K562 (cell line): ENCODE data around the gene KPNA4. TPM values are rescaled to one million over a fixed set of nuclear protein-coding genes. Genes with fewer than 3 reads are reported as not detected.

Source experiments
- ATAC-seq: fragments of 200-7000 bp; cut with Tn5 transposase; 3 replicates; pipeline ENCODE4 v1.9.1; 2020; ENCODE audit warnings: moderate library complexity
- BruUV-seq: library from RNA; stranded (reverse); fragments of 400-500 nt; replicated peaks from 2 replicates; lab custom pipeline; 2021; lab: Mats Ljungman, UMichigan
- CTCF ChIA-PET: fragments of 300-600 bp; formaldehyde crosslinking; extraction: SDS; loops from one replicate; lab custom pipeline; 2021; ENCODE audit warnings: low intra/inter-chr PET ratio; lab: Yijun Ruan, JAX
- POLR2A ChIA-PET: fragments of 300-600, 350-650 bp; sonication (Branson Sonifier 250); formaldehyde crosslinking; extraction: SDS; loops from one replicate; lab custom pipeline; 2021; ENCODE audit warnings: antibody characterized with exemption, inconsistent platforms; lab: Yijun Ruan, JAX
- DNase-seq, 4 experiments: peaks; one replicate each; pipeline versions ENCODE4 v3.0.0 to v3.0.0-alpha.2; 2011 to 2018; ENCODE audit warnings: low spot score in 3 of 4, mixed read lengths in 3 of 4; ENCODE audit errors: extremely low read depth in 1 of 4
- FAIRE-seq: peaks from 2 replicates; lab custom pipeline; 2011; peaks lifted over from hg19 to GRCh38; lab: Jason Lieb, UNC
- H2AFZ ChIP-seq: 2 replicates; pipeline ENCODE4 v1.6.0; 2011; ENCODE audit warnings: low read depth, low read length, control low read depth, inconsistent platforms
- H3K27ac ChIP-seq: fragments of 200-600 bp; 3 replicates; pipeline ENCODE4 v1.8.0; 2011; ENCODE audit warnings: low read depth, mild to moderate bottlenecking, control low read depth, inconsistent platforms, low read length, moderate library complexity, mixed read lengths; ENCODE audit errors: extremely low read depth
- H3K27me3 ChIP-seq, 2 experiments: fragments of 300-600 bp in 1 of 2; 2 replicates in 1 of 2; 3 replicates in 1 of 2; pipeline versions ENCODE4 v1.6.0 to v1.8.0; 2011; ENCODE audit warnings: inconsistent platforms in 2 of 2, low read length in 2 of 2, mild to moderate bottlenecking in 1 of 2, mixed read lengths in 1 of 2, moderate library complexity in 1 of 2; ENCODE audit not compliant: control insufficient read depth in 2 of 2, insufficient read depth in 2 of 2
- H3K36me3 ChIP-seq: fragments of 300-600 bp; 3 replicates; pipeline ENCODE4 v1.8.0; 2011; ENCODE audit warnings: mild to moderate bottlenecking, low read length, inconsistent platforms; ENCODE audit not compliant: control insufficient read depth, insufficient read depth
- H3K4me1 ChIP-seq, 2 experiments: fragments of 200-600 bp in 1 of 2; replicated peaks in 1 of 2; 2 replicates in 1 of 2; 3 replicates in 1 of 2; pipeline versions ENCODE4 v1.5.1 to v1.8.0; 2011; ENCODE audit warnings: inconsistent platforms in 2 of 2, low read length in 2 of 2, mild to moderate bottlenecking in 1 of 2, mixed read lengths in 1 of 2, moderate library complexity in 1 of 2; ENCODE audit not compliant: control insufficient read depth in 2 of 2, insufficient read depth in 2 of 2
- H3K4me2 ChIP-seq: 2 replicates; pipeline ENCODE4 v1.6.1; 2011; ENCODE audit warnings: low read length, control low read depth, inconsistent platforms, mixed read lengths; ENCODE audit not compliant: insufficient read depth
- H3K4me3 ChIP-seq: fragments of 200-600 bp; sonication (generic), shearing (Covaris generic); 2 replicates; pipeline ENCODE4 v1.5.1; 2016; ENCODE audit warnings: control low read depth, inconsistent platforms
- H3K79me2 ChIP-seq: fragments of 200-600 bp; 3 replicates; pipeline ENCODE4 v1.8.0; 2011; ENCODE audit warnings: low read length, inconsistent platforms; ENCODE audit not compliant: control insufficient read depth, insufficient read depth
- H3K9ac ChIP-seq, 2 experiments: 2 replicates each; pipeline versions ENCODE4 v1.6.0 to v1.6.1; 2011; ENCODE audit warnings: low read depth in 2 of 2, low read length in 2 of 2, control low read depth in 1 of 2, inconsistent platforms in 1 of 2, mild to moderate bottlenecking in 1 of 2, mixed read lengths in 1 of 2; ENCODE audit not compliant: insufficient read depth in 1 of 2
- H3K9me1 ChIP-seq: one replicate; pipeline ENCODE4 v1.6.0; 2011; ENCODE audit warnings: inconsistent platforms, mild to moderate bottlenecking, low read length, moderate library complexity; ENCODE audit not compliant: control insufficient read depth, insufficient read depth
- H3K9me3 ChIP-seq: replicated peaks from 2 replicates; pipeline ENCODE4 v1.5.1; 2011; ENCODE audit warnings: low read depth, low read length, inconsistent platforms; ENCODE audit not compliant: control insufficient read depth, insufficient read depth
- H4K20me1 ChIP-seq: replicated peaks from 2 replicates; pipeline ENCODE4 v1.6.1; 2011; ENCODE audit warnings: low read length, inconsistent platforms, mixed read lengths; ENCODE audit not compliant: control insufficient read depth, insufficient read depth
- ATF7 ChIP-seq: fragments of 450-650 bp; IDR thresholded peaks from 2 replicates; pipeline ENCODE4 v1.7.1; 2014; ENCODE audit warnings: mild to moderate bottlenecking, moderate library complexity
- CBX5 ChIP-seq: IDR thresholded peaks from 2 replicates; pipeline ENCODE4 v1.6.1; 2014; ENCODE audit warnings: low read depth, borderline replicate concordance
- GABPA ChIP-seq: fragments of 200-800 bp; sonication (Bioruptor generic); conservative IDR thresholded peaks from 2 replicates; pipeline ENCODE4 v1.6.1; 2016; ENCODE audit warnings: low read depth, missing genetic modification characterization, missing compliant biosample characterization
- MTA3 ChIP-seq: fragments of 450-650 bp; formaldehyde crosslinking; IDR thresholded peaks from 2 replicates; pipeline ENCODE4 v1.6.1; 2017; ENCODE audit warnings: mild to moderate bottlenecking, borderline replicate concordance
- MXI1 ChIP-seq: IDR thresholded peaks from 2 replicates; pipeline ENCODE4 v1.6.1; 2011; ENCODE audit warnings: low read depth, mild to moderate bottlenecking, improper control_type of control experiment, low read length
- MYBL2 ChIP-seq, 2 experiments: fragments of 450-650 bp in 1 of 2; sonication (generic) in 1 of 2; formaldehyde crosslinking in 1 of 2; IDR thresholded peaks; 2 replicates each; pipeline versions ENCODE4 v1.6.1 to v1.8.1; 2017 to 2022; ENCODE audit warnings: borderline replicate concordance in 1 of 2, inconsistent platforms in 1 of 2, low read depth in 1 of 2, mild to moderate bottlenecking in 1 of 2, missing genetic modification reagents in 1 of 2, moderate library complexity in 1 of 2
- NCOA6 ChIP-seq: fragments of 450-650 bp; IDR thresholded peaks from 2 replicates; pipeline ENCODE4 v1.6.1; 2017; ENCODE audit warnings: mild to moderate bottlenecking
- SPI1 ChIP-seq: IDR thresholded peaks from 2 replicates; pipeline ENCODE4 v1.6.1; 2011; ENCODE audit warnings: low read depth, low read length, control low read depth, borderline replicate concordance
- TCF15 ChIP-seq: fragments of 250-450 bp; sonication (Bioruptor Pico); IDR thresholded peaks from 2 replicates; pipeline ENCODE4 v1.8.0; 2022; ENCODE audit warnings: moderate library complexity, mild to moderate bottlenecking, inconsistent platforms
- ZFP30 ChIP-seq: fragments of 250-450 bp; sonication (Bioruptor Pico); IDR thresholded peaks from 2 replicates; pipeline ENCODE4 v1.8.0; 2022; ENCODE audit warnings: moderate library complexity, mild to moderate bottlenecking, inconsistent platforms, borderline replicate concordance
- ZNF449 ChIP-seq: fragments of 250-450 bp; sonication (Bioruptor Pico); IDR thresholded peaks from 2 replicates; pipeline ENCODE4 v1.8.0; 2022; ENCODE audit warnings: moderate library complexity, mild to moderate bottlenecking, inconsistent platforms
- ZNF644 ChIP-seq: fragments of 200-800 bp; sonication (Bioruptor generic); IDR thresholded peaks from 2 replicates; pipeline ENCODE4 v1.6.1; 2016; ENCODE audit warnings: low read depth, missing genetic modification characterization, missing compliant biosample characterization
- ZNF76 ChIP-seq: fragments of 250-450 bp; sonication (Bioruptor Pico); IDR thresholded peaks from 2 replicates; pipeline ENCODE4 v1.4.0; 2020; ENCODE audit warnings: mild to moderate bottlenecking, moderate library complexity, borderline replicate concordance
- ZNF780A ChIP-seq: fragments of 250-450 bp; sonication (Bioruptor Pico); IDR thresholded peaks from 2 replicates; pipeline ENCODE4 v1.5.0; 2021; ENCODE audit warnings: mild to moderate bottlenecking
- WGBS: fragments of 100-300 bp; shearing (Covaris generic); methylation state at CpG from one replicate; pipeline ENCODE4 v1.1.6; 2016; ENCODE audit warnings: low coverage, mixed read lengths; ENCODE audit not compliant: insufficient coverage; ENCODE audit errors: missing lambda C conversion rate; 5-methylcytosine and 5-hydroxymethylcytosine counted together
- in situ Hi-C: fragments of 300-500 bp; cut with MboI; formaldehyde crosslinking; loops from 4 replicates; pipeline ENCODE4 v1.15.0; 2018; ENCODE audit warnings: inconsistent platforms, mixed read lengths
- intact Hi-C: fragments of 100-400 bp; cut with micrococcal nuclease; formaldehyde crosslinking; loops from 2 replicates; pipeline ENCODE4 v1.14.2; 2022
- polyA plus RNA-seq, 8 experiments: library from polyadenylated mRNA; depleted of rRNA in 4 of 8; stranded (reverse) in 5 of 8; unstranded in 3 of 8; fragments of >200 nt; fragmentation: Nextera tagmentation in 2 of 8; fragmentation: Illumina TruSeq in 1 of 8; extraction: Ambion mirVana in 2 of 8; extraction: Trizol in 1 of 8; gene quantifications; 2 replicates each; pipeline versions ENCODE4 v1.2.1 to v1.2.3, GENCODE V29; 2011 to 2014; ENCODE audit warnings: inconsistent platforms in 1 of 8, missing spikeins in 1 of 8
- total RNA-seq, 7 experiments: library from RNA; depleted of rRNA in 6 of 7; stranded (reverse); fragments of >200 nt in 6 of 7; fragmentation: Illumina TruSeq in 2 of 7; extraction: Trizol in 2 of 7; gene quantifications; 2 replicates each; pipeline versions ENCODE4 v1.2.1 to v1.2.3, GENCODE V29; 2011 to 2021; ENCODE audit warnings: low replicate concordance in 1 of 7
- TF ChIP-seq, protein P1 (sequence below): sonication (generic); formaldehyde crosslinking; IDR thresholded peaks from 2 replicates; pipeline ENCODE4 v1.8.0; 2022; ENCODE audit warnings: missing genetic modification reagents, mild to moderate bottlenecking, moderate library complexity, borderline replicate concordance
- TF ChIP-seq, protein P2 (sequence below): fragments of 450-650 bp; formaldehyde crosslinking; IDR thresholded peaks from 2 replicates; pipeline ENCODE4 v1.4.0; 2020; ENCODE audit warnings: mild to moderate bottlenecking, moderate library complexity

Gene KPNA4
- total and polyA plus RNA-seq, 9 of the 15 experiments (the other 6 are each of a cell fraction or from before 2014, with no cell fraction given): 13.9 to 66.6 (median 34.5) TPM

- ChIA-PET POLR2A (interaction anchor here (1.0 kb wide), 1 partner anchor 10 kb away, joined by 5 read pairs; no protein-coding TSS in a partner anchor), CTCF (no interaction called here)
- WGBS: 94% methylated on average over 4 of the region's 4 CpGs
- TF ChIP-seq ZNF76: no peak
- no peak for TF ChIP-seq CBX5
- TF ChIP-seq ZNF644: no peak
- TF ChIP-seq ZNF780A (CRISPR knock-in tag): no peak
- TF ChIP-seq, protein P1, sequence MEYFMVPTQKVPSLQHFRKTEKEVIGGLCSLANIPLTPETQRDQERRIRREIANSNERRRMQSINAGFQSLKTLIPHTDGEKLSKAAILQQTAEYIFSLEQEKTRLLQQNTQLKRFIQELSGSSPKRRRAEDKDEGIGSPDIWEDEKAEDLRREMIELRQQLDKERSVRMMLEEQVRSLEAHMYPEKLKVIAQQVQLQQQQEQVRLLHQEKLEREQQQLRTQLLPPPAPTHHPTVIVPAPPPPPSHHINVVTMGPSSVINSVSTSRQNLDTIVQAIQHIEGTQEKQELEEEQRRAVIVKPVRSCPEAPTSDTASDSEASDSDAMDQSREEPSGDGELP (CRISPR knock-in tag): no peak
- TF ChIP-seq ATF7: no peak
- TF ChIP-seq ZNF449 (CRISPR knock-in tag): no peak
- TF ChIP-seq MXI1: no peak
- TF ChIP-seq MTA3: no peak
- TF ChIP-seq GABPA (tag): no peak
- no peak for TF ChIP-seq SPI1
- no peak for TF ChIP-seq MYBL2 (IDR thresholded peaks at IDR 0.05; ENCODE audit: low read depth)
- TF ChIP-seq MYBL2 (CRISPR knock-in tag; IDR thresholded peaks at IDR 0.05; ENCODE audit: borderline replicate concordance): no peak
- TF ChIP-seq ZFP30 (CRISPR knock-in tag): no peak
- no peak for TF ChIP-seq NCOA6
- TF ChIP-seq, protein P2, sequence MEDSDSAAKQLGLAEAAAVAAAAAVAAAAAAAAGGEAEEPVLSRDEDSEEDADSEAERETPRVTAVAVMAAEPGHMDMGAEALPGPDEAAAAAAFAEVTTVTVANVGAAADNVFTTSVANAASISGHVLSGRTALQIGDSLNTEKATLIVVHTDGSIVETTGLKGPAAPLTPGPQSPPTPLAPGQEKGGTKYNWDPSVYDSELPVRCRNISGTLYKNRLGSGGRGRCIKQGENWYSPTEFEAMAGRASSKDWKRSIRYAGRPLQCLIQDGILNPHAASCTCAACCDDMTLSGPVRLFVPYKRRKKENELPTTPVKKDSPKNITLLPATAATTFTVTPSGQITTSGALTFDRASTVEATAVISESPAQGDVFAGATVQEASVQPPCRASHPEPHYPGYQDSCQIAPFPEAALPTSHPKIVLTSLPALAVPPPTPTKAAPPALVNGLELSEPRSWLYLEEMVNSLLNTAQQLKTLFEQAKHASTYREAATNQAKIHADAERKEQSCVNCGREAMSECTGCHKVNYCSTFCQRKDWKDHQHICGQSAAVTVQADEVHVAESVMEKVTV (CRISPR knock-in tag): no peak
- TF ChIP-seq TCF15 (CRISPR knock-in tag): no peak
- Histone ChIP-seq H3K9ac (no peak overlapping the region), H3K36me3 (peaks cover 14% of the 10 kb centered on the region; the same call in 2 of the 3 replicates), H3K27me3 (no peaks in the 10 kb centered on the region), H3K9me3 (0 out of 2 replicates have a peak, but pooled peaks cover 5% of the 10 kb centered on the region), H3K9me1 (no peaks in the 10 kb centered on the region), H3K27ac (no peak overlapping the region), H4K20me1 (no peaks in the 10 kb centered on the region), H3K79me2 (peaks cover 100% of the 10 kb centered on the region), H2AFZ (no peak overlapping the region), H3K4me2 (no peak overlapping the region), H3K4me3 (no peak overlapping the region), H3K4me1 (no peaks in the 10 kb centered on the region)
- DNase-seq: no peak
- intact Hi-C loops (no loop called here), in situ Hi-C loops (no loop called here)
- no peak; the same call in 2 of the 3 replicates for ATAC-seq
- no TSS peak for BruUV-seq
- FAIRE-seq: no peak
These were observed 18.6 kb downstream of the KPNA4 start for GRCh38 chr3:160546727-160547126.
